GM21576 (cell line): ENCODE results near the gene LY86.

Source experiments
- ATAC-seq: cut with Tn5 transposase; IDR thresholded peaks from one replicate; pipeline ENCODE4 v1.9.1; 2021; ENCODE audit warnings: mild to moderate bottlenecking, moderate library complexity; ENCODE audit not compliant: unreplicated experiment

Gene LY86

GRCh38 chr6:6619021-6619794 lies 30.7 kb downstream of the LY86 start:
- ATAC-seq = no peak

DNA sequence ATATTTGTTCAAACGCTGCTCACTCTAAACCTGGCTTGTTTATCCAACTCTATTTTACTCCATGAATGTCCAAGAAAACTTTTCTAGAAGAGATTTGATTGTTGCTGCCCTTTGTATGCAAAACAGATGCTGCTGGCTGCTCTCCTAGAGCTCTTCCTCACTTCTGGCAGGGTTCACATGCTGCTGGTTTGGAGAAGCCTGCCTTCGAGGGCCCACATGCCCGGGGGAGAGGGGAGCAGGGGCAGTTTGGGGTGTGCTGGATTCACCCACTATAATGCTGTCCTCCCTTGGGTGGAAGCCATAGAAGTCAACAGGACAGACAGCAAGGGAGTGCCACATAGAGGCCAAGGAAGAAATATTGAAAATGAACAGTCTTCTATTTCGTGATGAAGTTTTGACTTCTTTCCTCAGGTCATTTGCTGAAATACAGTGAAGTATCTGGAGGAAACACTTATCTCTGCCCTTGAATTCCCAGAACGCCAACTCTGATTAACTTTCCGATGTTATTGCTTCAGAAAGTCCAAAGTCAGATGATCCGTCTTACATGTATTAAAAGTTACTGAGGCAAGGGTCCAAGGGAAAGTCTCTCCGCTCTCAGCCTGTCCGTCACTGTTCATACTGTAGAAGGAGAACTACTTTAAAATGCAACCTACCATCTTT lies 32.4 kb downstream of the LY86 start:
- no peak for ATAC-seq

DNA sequence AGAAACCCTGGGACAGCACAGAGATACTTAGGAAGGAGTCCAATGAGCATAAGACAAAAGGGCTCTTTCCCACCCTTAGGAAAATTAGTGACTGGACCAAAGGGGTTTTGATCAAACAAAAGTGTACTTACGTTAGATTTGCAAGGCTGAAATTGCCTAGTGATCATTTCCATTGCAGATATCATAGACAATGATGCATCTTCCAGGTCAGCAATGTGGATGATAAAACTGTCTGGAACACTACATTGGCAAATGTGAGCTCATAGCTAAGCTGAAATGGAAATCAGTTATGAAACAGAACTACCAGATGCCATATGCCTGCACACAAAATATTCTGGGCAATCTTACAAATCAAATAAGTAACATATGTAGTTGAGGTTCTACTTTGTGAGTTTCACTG lies 34.0 kb downstream of the LY86 start:
- no peak for ATAC-seq

- ATAC-seq = no peak
Measured at GRCh38 chr6:6623553-6623952, 35.0 kb downstream of the LY86 start.

- ATAC-seq = no peak
Measured at GRCh38 chr6:6624269-6624990, 35.9 kb downstream of the LY86 start.

- ATAC-seq = no peak
Measured at GRCh38 chr6:6626187-6626586, 37.7 kb downstream of the LY86 start.

GRCh38 chr6:6629402-6629801 lies 40.9 kb downstream of the LY86 start:
- no peak for ATAC-seq

DNA sequence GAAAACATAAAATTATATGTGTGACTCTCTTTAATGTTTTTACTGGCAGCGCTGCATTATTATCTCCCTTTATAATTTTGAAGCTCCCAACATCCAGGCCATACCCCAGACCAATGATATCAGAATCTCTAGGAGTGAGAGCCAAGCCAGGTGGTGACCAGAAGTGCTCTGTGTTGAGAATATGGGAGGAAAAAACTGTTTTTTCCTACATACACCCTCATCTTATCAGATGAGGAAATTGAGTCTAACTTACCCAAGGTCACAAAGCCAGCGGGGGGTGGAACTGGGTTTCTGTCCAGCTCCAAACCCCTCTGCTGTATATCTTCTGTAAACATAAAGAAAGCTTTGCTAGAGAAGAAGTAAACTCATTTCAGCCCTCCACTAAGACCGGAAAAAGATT lies 42.5 kb downstream of the LY86 start:
- ATAC-seq = no peak

DNA sequence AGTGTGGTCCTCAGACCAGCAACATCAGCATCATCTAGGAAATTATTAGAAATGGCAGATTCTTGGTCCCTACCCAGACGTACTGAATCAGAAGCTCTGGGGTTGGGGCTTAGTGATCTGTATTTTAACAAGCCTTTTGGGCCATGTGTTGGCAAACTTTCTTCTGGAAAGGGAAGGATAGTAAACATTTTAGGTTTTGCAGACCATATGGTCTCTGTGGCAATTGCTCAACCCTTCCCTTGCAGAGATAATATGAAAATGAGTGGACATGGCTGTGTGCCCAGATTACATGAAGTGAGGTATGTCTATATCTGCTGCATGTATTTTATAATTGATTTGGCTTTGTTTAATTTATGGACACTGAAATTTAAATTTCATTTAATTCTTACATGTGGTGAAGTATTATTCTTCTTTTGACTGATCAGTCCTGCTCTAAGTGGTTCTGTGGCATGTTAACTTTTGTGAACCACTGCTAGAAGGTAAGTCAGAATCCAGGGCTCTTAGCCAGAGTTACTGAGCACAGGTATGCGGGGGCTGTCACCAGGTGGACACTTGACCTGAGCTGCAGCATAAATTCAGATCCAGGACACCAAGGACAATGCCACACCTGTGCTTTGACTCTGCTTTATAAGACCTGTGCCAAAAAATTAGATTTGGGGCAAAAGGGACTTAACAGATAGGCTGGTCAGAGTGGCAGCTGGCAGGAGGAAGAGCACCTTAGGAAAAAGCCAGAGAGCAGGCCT lies 43.2 kb downstream of the LY86 start:
- ATAC-seq = no peak

- ATAC-seq = no peak
Measured at GRCh38 chr6:6633898-6634734, 45.6 kb downstream of the LY86 start.

DNA sequence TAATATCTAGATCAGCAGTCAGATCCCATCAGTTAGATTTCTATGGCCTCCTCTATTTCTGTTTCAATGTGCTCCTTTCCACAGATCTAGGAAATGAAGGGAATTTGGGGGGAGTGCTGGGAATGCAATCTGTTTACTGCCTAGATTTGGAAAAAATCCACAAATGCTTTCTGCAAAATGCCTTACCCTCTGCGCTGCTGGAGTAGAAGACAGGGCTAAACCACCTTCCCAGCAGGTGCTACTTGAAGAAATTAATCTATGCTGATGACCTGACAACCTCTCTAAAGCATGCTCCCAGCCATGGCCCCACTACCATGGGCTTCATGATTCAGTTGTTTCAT lies 46.2 kb downstream of the LY86 start:
- no peak for ATAC-seq

GRCh38 chr6:6635291-6635690 lies 46.8 kb downstream of the LY86 start:
- ATAC-seq = no peak

GRCh38 chr6:6635869-6636268 lies 47.3 kb downstream of the LY86 start:
- peak; percentile 65 for ATAC-seq

DNA sequence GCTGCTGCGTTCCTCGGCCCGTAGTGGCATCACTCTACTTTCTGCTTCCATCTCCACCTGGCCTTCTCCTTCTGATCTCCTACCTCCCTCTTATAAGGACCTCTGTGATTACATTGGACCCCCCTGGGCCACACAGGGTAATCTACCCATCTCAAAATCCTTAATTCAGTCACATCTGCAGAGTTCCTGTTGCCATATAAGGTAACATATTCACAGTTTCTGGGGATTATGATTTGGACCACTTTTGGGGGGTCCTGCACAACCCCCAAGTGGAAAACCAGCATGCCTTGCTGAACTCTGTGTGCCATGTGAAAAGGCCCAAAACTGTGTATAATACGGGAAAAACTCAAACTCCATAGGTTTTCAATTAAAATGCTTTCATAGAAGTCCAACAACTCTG lies 51.1 kb downstream of the LY86 start:
- ATAC-seq = no peak

GRCh38 chr6:6640926-6641325 lies 52.4 kb downstream of the LY86 start:
- no peak for ATAC-seq

- ATAC-seq = no peak
Measured at GRCh38 chr6:6643398-6643797, 54.9 kb downstream of the LY86 start.

DNA sequence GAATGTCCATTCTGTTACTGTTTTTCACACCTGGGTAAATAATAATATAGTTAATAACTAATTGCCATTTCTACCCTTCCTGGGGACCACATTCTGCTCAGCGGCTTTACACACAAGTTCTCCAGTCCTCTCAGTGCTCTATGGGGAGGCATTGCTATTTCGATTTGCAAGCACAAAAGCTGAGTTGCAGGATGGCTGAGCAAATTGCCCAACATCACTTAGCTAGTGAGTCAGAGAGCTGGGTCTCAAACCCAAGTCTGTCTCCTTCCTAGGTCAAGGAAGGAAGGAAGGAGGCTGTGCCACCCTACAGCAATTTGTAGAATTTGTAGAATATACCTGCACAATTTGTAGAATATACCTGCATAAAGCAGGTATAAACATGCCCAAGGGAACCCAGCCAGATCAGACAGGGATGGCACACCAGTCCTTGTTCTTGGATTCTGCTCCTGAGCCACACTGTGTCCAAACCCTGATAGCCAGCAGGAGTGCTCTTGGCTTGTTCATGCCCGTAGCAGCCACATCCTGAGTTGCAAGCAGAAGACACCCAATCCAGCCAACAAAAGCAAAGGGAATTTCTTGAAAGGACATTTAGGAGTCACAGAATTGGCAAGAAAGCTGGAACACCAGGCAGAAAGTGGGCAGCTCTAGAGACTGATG lies 56.9 kb downstream of the LY86 start:
- no peak for ATAC-seq

DNA sequence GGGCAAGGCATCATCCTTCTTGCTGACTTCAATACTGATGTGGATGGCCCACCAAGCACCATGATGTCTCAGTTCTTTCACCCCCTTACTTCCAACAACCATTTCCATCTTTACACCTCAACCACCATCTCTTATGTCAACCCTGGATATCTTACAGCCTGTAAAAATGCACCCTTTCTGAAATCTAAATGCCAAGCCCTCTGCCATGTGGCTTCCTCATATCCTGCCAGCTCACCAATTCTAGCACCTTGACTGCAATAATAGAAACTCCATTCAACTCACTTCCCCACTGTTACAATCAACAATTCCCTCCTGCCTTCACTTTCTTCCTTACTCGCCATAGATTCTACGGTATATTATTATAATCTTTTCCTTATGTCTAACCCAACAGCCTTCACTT lies 57.9 kb downstream of the LY86 start:
- no peak for ATAC-seq

DNA sequence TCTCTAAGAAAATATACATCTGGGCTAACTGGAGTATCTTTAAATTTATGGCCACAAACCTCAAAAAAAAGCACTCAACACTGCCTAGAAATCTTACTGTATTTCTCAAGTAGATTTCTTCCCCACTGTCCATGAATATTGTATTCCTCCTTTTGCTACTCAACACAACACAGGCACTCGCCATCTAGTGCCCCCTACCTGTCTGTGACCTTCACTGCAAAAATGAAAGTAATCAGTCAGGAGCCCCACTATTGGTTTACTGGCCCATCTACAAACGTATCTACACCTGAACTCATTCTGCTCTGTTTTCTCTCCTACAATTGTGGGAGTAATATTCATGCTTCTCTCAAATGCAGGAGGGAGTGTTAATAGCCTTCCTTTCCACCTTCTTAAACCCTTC lies 58.3 kb downstream of the LY86 start:
- no peak for ATAC-seq
